Rectal smooth muscle tissue (tissue), 1 donor: ENCODE measurements around the gene FAM180B.

ENCODE experiments used
- H3K27ac ChIP-seq: one replicate; pipeline ENCODE4 v1.7.0; 2013; ENCODE audit warnings: low read depth, low read length, inconsistent platforms
- H3K27me3 ChIP-seq: one replicate; pipeline ENCODE4 v1.7.0; 2013; ENCODE audit warnings: low read length; ENCODE audit not compliant: control insufficient read depth, insufficient read depth
- H3K36me3 ChIP-seq: one replicate; pipeline ENCODE4 v1.7.0; 2013; ENCODE audit warnings: low read length; ENCODE audit not compliant: control insufficient read depth, insufficient read depth
- H3K4me1 ChIP-seq: one replicate; pipeline ENCODE4 v1.7.0; 2013; ENCODE audit warnings: low read length; ENCODE audit not compliant: control insufficient read depth, insufficient read depth
- H3K4me3 ChIP-seq: one replicate; pipeline ENCODE4 v1.7.0; 2013; ENCODE audit warnings: low read length
- H3K9ac ChIP-seq: one replicate; pipeline ENCODE4 v1.7.0; 2013; ENCODE audit warnings: low read length

FAM180B gene

GRCh38 chr11:47591764-47592163 lies 5.3 kb downstream of the FAM180B start:
- H3K27me3 ChIP-seq, result peaks cover 18% of the 10 kb centered on the region
- H3K27ac ChIP-seq, result no peak overlapping the region
- H3K9ac ChIP-seq, result no peak overlapping the region
- H3K4me1 ChIP-seq, result no peaks in the 10 kb centered on the region
- H3K36me3 ChIP-seq, result no peaks in the 10 kb centered on the region
- H3K4me3 ChIP-seq, result no peak overlapping the region

DNA sequence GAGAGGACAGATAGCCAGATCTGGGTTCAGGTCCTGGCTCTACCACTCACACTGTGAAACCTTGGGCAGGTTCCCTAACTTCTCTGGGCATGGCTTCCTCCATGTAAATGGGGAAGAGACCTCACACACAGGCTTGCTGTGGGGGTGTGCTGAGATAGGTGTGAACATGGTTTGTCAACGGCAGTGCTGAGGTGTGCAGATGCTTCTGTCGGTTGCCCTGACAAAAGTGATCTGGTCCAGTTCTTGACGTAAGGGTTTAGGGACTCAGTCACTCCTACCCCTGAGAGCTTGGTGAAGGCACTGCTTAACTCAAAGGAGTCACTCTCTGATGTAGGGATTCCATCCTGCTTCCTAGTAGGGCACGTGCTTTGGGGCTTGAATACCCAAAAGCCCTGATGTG lies 5.8 kb downstream of the FAM180B start:
- Histone ChIP-seq H3K36me3 (no peaks in the 10 kb centered on the region), H3K27me3 (peaks cover 18% of the 10 kb centered on the region), H3K4me1 (no peaks in the 10 kb centered on the region), H3K4me3 (no peak overlapping the region), H3K27ac (no peak overlapping the region), H3K9ac (no peak overlapping the region)

- H3K9ac ChIP-seq, result no peak overlapping the region
- H3K27me3 ChIP-seq, result peaks cover 18% of the 10 kb centered on the region
- H3K4me3 ChIP-seq, result no peak overlapping the region
- no peaks in the 10 kb centered on the region for H3K36me3 ChIP-seq
- H3K4me1 ChIP-seq, result no peaks in the 10 kb centered on the region
- no peak overlapping the region for H3K27ac ChIP-seq
Measured at GRCh38 chr11:47592970-47593369, 6.5 kb downstream of the FAM180B start.

DNA sequence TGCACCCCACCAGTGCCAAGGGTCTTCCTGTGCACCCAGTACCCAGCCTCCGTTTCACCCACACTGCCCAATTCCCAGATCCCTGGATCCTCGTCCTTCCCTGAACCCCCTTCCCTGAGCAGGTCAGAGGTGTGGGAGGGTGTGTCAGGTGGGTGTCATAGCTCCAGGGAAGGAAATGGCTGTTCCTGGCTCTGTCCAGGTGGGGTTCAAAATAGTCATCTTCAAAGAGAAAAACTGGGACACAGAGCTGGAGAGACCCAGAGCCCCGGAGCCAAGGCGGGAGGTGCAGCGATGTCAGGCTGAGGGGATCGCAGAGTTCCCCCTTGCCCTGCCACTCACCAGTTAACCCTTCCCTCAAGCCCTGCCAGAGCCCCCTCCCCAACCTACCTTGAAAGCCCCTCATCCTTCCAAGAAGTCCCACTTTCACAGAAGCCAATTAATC lies 7.0 kb downstream of the FAM180B start:
- no peak overlapping the region for H3K27ac ChIP-seq
- no peaks in the 10 kb centered on the region for H3K4me1 ChIP-seq
- H3K36me3 ChIP-seq, result no peaks in the 10 kb centered on the region
- H3K4me3 ChIP-seq, result no peak overlapping the region
- H3K9ac ChIP-seq, result no peak overlapping the region
- peaks cover 18% of the 10 kb centered on the region for H3K27me3 ChIP-seq

- Histone ChIP-seq H3K4me3 (no peak within 1 kb of the TSS), H3K27ac (no peak within 1 kb of the TSS), H3K4me1 (no peaks in the 10 kb centered on the region), H3K27me3 (peaks cover 18% of the 10 kb centered on the region), H3K9ac (no peak within 1 kb of the TSS), H3K36me3 (no peaks in the 10 kb centered on the region)
Measured at GRCh38 chr11:47593934-47594855, 7.7 kb downstream of the FAM180B start, which contains the start of gene C1QTNF4. C1QTNF4 (minus strand) TSS chr11:47594411; CDS start chr11:47590810, 3,601 bp downstream.

GRCh38 chr11:47595029-47595428 lies 8.6 kb downstream of the FAM180B start:
- Histone ChIP-seq H3K36me3 (no peaks in the 10 kb centered on the region), H3K27ac (no peak overlapping the region), H3K4me1 (no peaks in the 10 kb centered on the region), H3K9ac (no peak overlapping the region), H3K27me3 (peaks cover 18% of the 10 kb centered on the region), H3K4me3 (no peak overlapping the region)

DNA sequence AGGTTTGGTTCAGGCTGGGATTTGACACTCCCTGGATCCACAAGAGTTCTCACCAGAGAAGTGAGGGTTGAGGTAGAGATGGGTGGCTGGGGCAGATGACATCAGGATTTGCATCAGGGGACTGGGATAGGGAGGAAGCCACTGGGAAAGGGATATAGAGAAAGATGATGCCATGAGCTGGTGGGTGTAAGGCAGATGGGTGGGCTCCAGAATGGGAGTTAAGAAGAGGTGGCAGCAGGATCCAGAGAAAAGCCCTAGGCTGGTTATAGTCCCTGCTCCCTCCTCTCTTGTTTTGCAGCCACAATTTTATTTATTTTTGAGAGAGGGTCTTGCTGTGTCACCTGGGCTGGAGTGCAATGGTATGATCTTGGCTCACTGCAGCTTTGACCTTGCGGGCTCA lies 9.5 kb downstream of the FAM180B start:
- Histone ChIP-seq H3K4me3 (no peak overlapping the region), H3K27ac (no peak overlapping the region), H3K27me3 (peaks cover 18% of the 10 kb centered on the region), H3K4me1 (no peaks in the 10 kb centered on the region), H3K9ac (no peak overlapping the region), H3K36me3 (no peaks in the 10 kb centered on the region)

DNA sequence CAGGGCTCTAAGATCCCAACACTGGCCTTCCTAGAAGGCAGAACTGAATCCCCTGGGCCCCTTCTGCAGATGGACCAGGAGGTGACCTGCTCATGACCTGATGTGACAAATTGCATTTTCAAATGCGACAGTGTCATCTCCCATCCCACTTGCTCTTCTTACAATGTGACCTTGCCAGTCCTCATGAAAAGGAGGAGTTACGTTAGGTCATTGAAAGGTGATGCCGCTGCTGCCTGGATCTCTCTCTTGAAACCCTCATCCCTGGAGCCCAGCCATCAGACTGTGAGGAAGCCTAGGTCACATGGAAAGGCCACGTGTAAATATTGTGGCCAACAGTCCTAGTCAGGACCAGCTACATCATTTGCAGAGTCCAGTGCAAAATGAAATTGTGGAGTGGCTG lies 13.4 kb downstream of the FAM180B start:
- Histone ChIP-seq H3K4me1 (no peaks in the 10 kb centered on the region), H3K4me3 (no peak overlapping the region), H3K36me3 (no peaks in the 10 kb centered on the region), H3K27ac (no peak overlapping the region), H3K27me3 (peaks cover 3% of the 10 kb centered on the region), H3K9ac (no peak overlapping the region)

GRCh38 chr11:47603295-47603694 lies 16.8 kb downstream of the FAM180B start:
- Histone ChIP-seq H3K9ac (no peak overlapping the region), H3K4me1 (no peaks in the 10 kb centered on the region), H3K27me3 (no peaks in the 10 kb centered on the region), H3K27ac (no peak overlapping the region), H3K4me3 (no peak overlapping the region), H3K36me3 (no peaks in the 10 kb centered on the region)

GRCh38 chr11:47605921-47606320 lies 19.4 kb downstream of the FAM180B start:
- H3K9ac ChIP-seq, result no peak overlapping the region
- no peaks in the 10 kb centered on the region for H3K4me1 ChIP-seq
- H3K27ac ChIP-seq, result no peak overlapping the region
- peaks cover 3% of the 10 kb centered on the region for H3K36me3 ChIP-seq
- H3K4me3 ChIP-seq, result no peak overlapping the region
- H3K27me3 ChIP-seq, result no peaks in the 10 kb centered on the region

DNA sequence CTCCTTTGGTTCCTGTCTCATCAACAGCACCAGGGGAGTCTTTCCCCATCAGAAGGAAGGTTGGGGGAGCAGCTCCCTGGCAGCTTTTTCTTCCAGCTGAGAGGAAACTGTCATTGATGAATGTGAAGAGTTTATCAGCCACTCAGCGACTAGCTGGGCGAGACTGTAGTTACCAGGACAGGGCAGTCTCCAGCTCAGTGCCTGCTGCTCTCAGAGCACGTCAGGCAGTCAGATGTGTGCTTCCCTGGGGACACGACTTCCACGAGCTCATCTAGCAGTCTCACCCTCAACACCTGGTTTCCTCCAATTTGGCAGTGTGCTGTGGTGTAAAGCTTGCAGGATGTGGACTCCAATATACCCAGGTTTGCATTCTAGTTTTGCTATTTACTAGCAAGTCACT lies 20.3 kb downstream of the FAM180B start:
- no peaks in the 10 kb centered on the region for H3K4me1 ChIP-seq
- no peak overlapping the region for H3K27ac ChIP-seq
- H3K4me3 ChIP-seq, result no peak overlapping the region
- no peaks in the 10 kb centered on the region for H3K27me3 ChIP-seq
- H3K36me3 ChIP-seq, result peaks cover 3% of the 10 kb centered on the region
- H3K9ac ChIP-seq, result no peak overlapping the region

DNA sequence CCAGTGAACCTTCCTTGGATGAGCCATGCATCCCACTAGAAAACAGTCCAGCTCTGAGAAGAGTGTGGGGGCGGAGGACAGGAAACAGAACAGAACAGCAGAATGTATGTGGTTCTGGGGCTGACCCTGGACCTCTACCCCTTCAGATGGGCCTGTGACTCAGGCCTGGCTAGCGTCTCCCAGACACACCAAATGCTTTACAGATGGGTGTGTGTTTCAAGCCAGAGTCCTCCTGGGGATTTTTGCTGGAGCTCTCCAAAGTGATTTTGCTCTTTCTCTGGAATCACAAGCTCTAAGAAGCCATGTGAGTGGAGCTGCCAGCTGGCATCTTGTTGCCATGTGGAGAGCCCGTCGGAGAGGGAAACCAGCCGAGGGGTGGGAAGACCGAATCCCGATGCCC lies 20.9 kb downstream of the FAM180B start:
- H3K27me3 ChIP-seq, result no peaks in the 10 kb centered on the region
- peaks cover 3% of the 10 kb centered on the region for H3K36me3 ChIP-seq
- no peak overlapping the region for H3K4me3 ChIP-seq
- no peak overlapping the region for H3K27ac ChIP-seq
- no peaks in the 10 kb centered on the region for H3K4me1 ChIP-seq
- no peak overlapping the region for H3K9ac ChIP-seq

DNA sequence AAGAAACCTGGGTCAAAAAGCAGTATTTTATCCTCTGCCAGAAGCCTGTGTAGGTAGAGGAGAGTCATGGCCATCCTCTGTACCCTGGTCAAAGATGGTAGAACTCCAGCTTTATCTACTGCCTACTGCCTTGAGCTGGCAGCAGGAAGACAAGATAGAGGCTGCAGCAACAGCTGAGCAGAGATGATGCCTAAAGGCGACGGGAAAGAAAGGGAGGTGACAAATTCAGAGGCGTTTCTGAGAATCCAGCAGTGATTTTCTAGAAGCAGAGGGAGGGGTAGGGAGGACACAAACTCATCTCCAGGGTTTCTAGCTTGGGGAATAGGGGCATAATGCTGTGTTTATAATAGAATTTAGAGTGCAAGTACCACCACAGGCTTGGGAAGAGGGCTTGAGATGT lies 23.2 kb downstream of the FAM180B start:
- Histone ChIP-seq H3K4me3 (no peak overlapping the region), H3K27me3 (no peaks in the 10 kb centered on the region), H3K27ac (no peak overlapping the region), H3K4me1 (no peaks in the 10 kb centered on the region), H3K36me3 (peaks cover 3% of the 10 kb centered on the region), H3K9ac (no peak overlapping the region)
